Measurements from ENCODE around the gene DDX27. TPM values are rescaled to one million over a fixed set of nuclear protein-coding genes. Genes with fewer than 3 reads are reported as not detected.

The DDX27 gene
- total and polyA plus RNA-seq, 2 of the 8 experiments (the other 6 are each of a cell fraction or from before 2014, with no cell fraction given) = 42.7 to 51.0 TPM

DNA sequence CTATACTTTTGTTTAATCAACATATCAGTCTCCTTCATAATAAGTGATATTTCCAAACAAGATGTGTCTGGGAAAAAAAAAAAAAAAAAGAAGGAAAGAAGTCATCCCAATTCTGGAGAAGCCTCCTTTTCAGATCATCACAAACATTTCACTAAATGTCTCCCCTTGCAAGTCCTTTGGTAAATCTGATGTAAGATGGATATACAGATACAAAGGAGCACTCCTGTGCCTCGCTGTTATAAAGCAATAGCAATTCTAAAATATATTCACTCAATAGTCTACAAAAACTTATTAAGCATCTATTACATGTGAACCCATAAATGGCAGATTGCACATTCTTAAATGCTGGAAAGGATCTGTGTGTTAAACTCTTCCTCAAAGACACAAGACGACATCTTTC, 48.5 kb upstream of the DDX27 start:
- H3K23me2 ChIP-seq (ENCODE audit: low read depth, low read length) = no peaks in the 10 kb centered on the region
- no peak overlapping the region for H2BK5ac ChIP-seq (ENCODE audit: low read depth, low read length)
- POLR2A ChIA-PET (ENCODE audit: partially characterized antibody) = interaction anchor here (0.7 kb wide), 2 partner anchors 16 to 213 kb away, joined by 3 to 4 read pairs; no protein-coding TSS in a partner anchor

More for the DNA sequence above, 48.5 kb upstream of the DDX27 start:
- no peak overlapping the region for H4K8ac ChIP-seq (ENCODE audit: extremely low read depth, insufficient read depth, low read length)
- 93% methylated on average over 2 of the region's 2 CpGs; no CpG with 5 or more reads in 1 of the 2 experiments for WGBS, 2 experiments (ENCODE audit: extremely low coverage in 1 of 2, insufficient coverage in 1 of 2, insufficient read length in 1 of 2, insufficient replicate concordance in 2 of 2, low coverage in 1 of 2, low lambda C conversion rate in 2 of 2, missing lambda C conversion rate in 1 of 2)
- no peak overlapping the region for H3K4me2 ChIP-seq (ENCODE audit: insufficient read depth in 1 of 2, low read depth in 2 of 2, low read length in 2 of 2)
- no peak overlapping the region for H4K91ac ChIP-seq (replicated peaks; ENCODE audit: insufficient read length, low read length)
- no peak overlapping the region for H3K18ac ChIP-seq (ENCODE audit: extremely low read depth, low read length)
- H2BK15ac ChIP-seq (ENCODE audit: low read length) = no peak overlapping the region
- DNase-seq (ENCODE audit: low read depth in 1 of 2, low spot score in 2 of 2) = no peak
- H4K20me1 ChIP-seq (replicated peaks in 1 of 2; ENCODE audit: control insufficient read depth in 1 of 2, insufficient read depth in 2 of 2, low read length in 2 of 2) = peaks cover 4 to 6% of the 10 kb centered on the region in 2 experiments
- no peak overlapping the region for H2BK20ac ChIP-seq (ENCODE audit: low read length)
- TF ChIP-seq TEAD4 (IDR thresholded peaks at IDR 0.05; ENCODE audit: low read depth, low read length) (no peak), NRF1 (IDR thresholded peaks at IDR 0.05; ENCODE audit: low read depth, low read length) (no peak), KDM5A (IDR thresholded peaks at IDR 0.05; ENCODE audit: low read length) (no peak), ASH2L (IDR thresholded peaks at IDR 0.05; ENCODE audit: low read length) (no peak), EP300 (IDR thresholded peaks at IDR 0.05; ENCODE audit: borderline replicate concordance in 1 of 2, low read depth in 2 of 2, low read length in 2 of 2) (no peak), SUZ12 (IDR thresholded peaks at IDR 0.05; ENCODE audit: low read length) (no peak), TBP (IDR thresholded peaks at IDR 0.05; ENCODE audit: low read depth, low read length) (no peak), SP2 (IDR thresholded peaks at IDR 0.05; ENCODE audit: low read length) (no peak)
- TF ChIP-seq, protein P1, sequence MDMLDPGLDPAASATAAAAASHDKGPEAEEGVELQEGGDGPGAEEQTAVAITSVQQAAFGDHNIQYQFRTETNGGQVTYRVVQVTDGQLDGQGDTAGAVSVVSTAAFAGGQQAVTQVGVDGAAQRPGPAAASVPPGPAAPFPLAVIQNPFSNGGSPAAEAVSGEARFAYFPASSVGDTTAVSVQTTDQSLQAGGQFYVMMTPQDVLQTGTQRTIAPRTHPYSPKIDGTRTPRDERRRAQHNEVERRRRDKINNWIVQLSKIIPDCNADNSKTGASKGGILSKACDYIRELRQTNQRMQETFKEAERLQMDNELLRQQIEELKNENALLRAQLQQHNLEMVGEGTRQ (IDR thresholded peaks at IDR 0.05; ENCODE audit: low read length) = no peak
- H3K14ac ChIP-seq (ENCODE audit: insufficient read length) = no peak overlapping the region
- no peaks in the 10 kb centered on the region for H3K9me3 ChIP-seq (ENCODE audit: insufficient read depth in 2 of 2, low read depth in 1 of 2, low read length in 1 of 2)
- no peak overlapping the region for H3K9ac ChIP-seq (replicated peaks in 1 of 4; ENCODE audit: extremely low read depth in 1 of 4, low read depth in 3 of 4, low read length in 3 of 4)
- no peak overlapping the region for H3K23ac ChIP-seq (ENCODE audit: insufficient read length)
- no peak overlapping the region for H2BK120ac ChIP-seq (replicated peaks; ENCODE audit: low read depth, low read length)
- no peak overlapping the region for H2AK5ac ChIP-seq (ENCODE audit: low read depth, low read length)
- peaks cover 2% of the 10 kb centered on the region for H3K79me1 ChIP-seq (ENCODE audit: low read depth, low read length)
- no peak overlapping the region for H3K4ac ChIP-seq (replicated peaks; ENCODE audit: insufficient read length, low read depth, low read length)
- H3K4me3 ChIP-seq (ENCODE audit: extremely low read depth in 1 of 4, insufficient read depth in 2 of 4, low read depth in 3 of 4, low read length in 4 of 4) = no peak overlapping the region
- CTCF ChIA-PET (ENCODE audit: partially characterized antibody) = interaction anchor here (0.6 kb wide), 1 partner anchor 16 kb away, joined by 3 read pairs; no protein-coding TSS in a partner anchor
- no peak overlapping the region for H3K56ac ChIP-seq (replicated peaks; ENCODE audit: insufficient read length, low read depth, low read length)
- peaks cover 0 to 89% of the 10 kb centered on the region in 2 experiments; a peak in 3 of 4 replicates for H3K79me2 ChIP-seq (ENCODE audit: control insufficient read depth in 1 of 2, insufficient read depth in 2 of 2, low read length in 2 of 2)
- no peak for FAIRE-seq
- H3K4me1 ChIP-seq (replicated peaks in 1 of 4; ENCODE audit: control insufficient read depth in 3 of 4, insufficient read depth in 4 of 4, low read length in 3 of 4) = no peaks in the 10 kb centered on the region
- no peak overlapping the region for H4K5ac ChIP-seq (ENCODE audit: insufficient read length, low read depth, low read length)
- no peak overlapping the region for H2BK12ac ChIP-seq (ENCODE audit: low read depth, low read length)
- no peak overlapping the region for H2AFZ ChIP-seq (ENCODE audit: low read length)
- no peaks in the 10 kb centered on the region for H3K27me3 ChIP-seq (replicated peaks in 1 of 4; ENCODE audit: control insufficient read depth in 3 of 4, extremely low read depth in 1 of 4, insufficient read depth in 3 of 4, low read length in 3 of 4)
- H3K27ac ChIP-seq (ENCODE audit: low read depth, low read length) = no peak overlapping the region
- H3K36me3 ChIP-seq (ENCODE audit: control insufficient read depth in 2 of 4, insufficient read depth in 4 of 4, low read length in 3 of 4) = peaks cover 0 to 16% (median 5%) of the 10 kb centered on the region in 4 experiments; a peak in 6 of 8 replicates

Data from H1 (cell line).